Measurements from ENCODE around the gene IRF3. TPM values are rescaled to one million over a fixed set of nuclear protein-coding genes. Genes with fewer than 3 reads are reported as not detected.

Gene IRF3
- total RNA-seq, 1 donor from 2014 or later, result 149 TPM

Other genes with a start within 250 kb of the IRF3 start
- not detected in 2 replicates for gene PTH2, start 242.4 kb downstream of the IRF3 start, total RNA-seq
- not detected in 2 replicates for gene GFY, start 240.5 kb downstream of the IRF3 start, total RNA-seq
- 0.16 TPM in 1 of 2 replicates, not detected in the other for gene SLC17A7, start 224.3 kb downstream of the IRF3 start, total RNA-seq
- 124 and 126 TPM in 2 replicates for gene PIH1D1, start 214.0 kb downstream of the IRF3 start, total RNA-seq
- 23.1 and 24.5 TPM in 2 replicates for gene ALDH16A1, start 212.6 kb downstream of the IRF3 start, total RNA-seq
- gene FLT3LG, start 191.6 kb downstream of the IRF3 start, total RNA-seq, result 58.4 and 65.4 TPM in 2 replicates
- gene RPL13A, start 178.2 kb downstream of the IRF3 start, total RNA-seq, result 2,876 and 2,988 TPM in 2 replicates
- 1,890 and 1,927 TPM in 2 replicates for gene RPS11, start 169.4 kb downstream of the IRF3 start, total RNA-seq
- gene FCGRT, start 153.2 kb downstream of the IRF3 start, total RNA-seq, result 0.88 and 1.1 TPM in 2 replicates
- 2.0 and 2.1 TPM in 2 replicates for gene RCN3, start 137.9 kb downstream of the IRF3 start, total RNA-seq
- gene NOSIP, start 85.3 kb downstream of the IRF3 start, total RNA-seq, result 72.1 and 77.5 TPM in 2 replicates
- gene PRRG2, start 84.5 kb downstream of the IRF3 start, total RNA-seq, result 0.59 and 1.2 TPM in 2 replicates
- gene PRR12, start 74.7 kb downstream of the IRF3 start, total RNA-seq, result 32.3 and 34.2 TPM in 2 replicates
- 4.4 and 4.7 TPM in 2 replicates for gene RRAS, start 25.7 kb downstream of the IRF3 start, total RNA-seq
- gene SCAF1, start 23.6 kb downstream of the IRF3 start, total RNA-seq, result 75.4 and 79.7 TPM in 2 replicates
- 72.2 and 73.7 TPM in 2 replicates for gene BCL2L12, start 76 bp upstream of the IRF3 start, total RNA-seq
- 450 and 462 TPM in 2 replicates for gene PRMT1, start 11.4 kb upstream of the IRF3 start, total RNA-seq
- 6.0 and 6.9 TPM in 2 replicates for gene ADM5, start 23.7 kb upstream of the IRF3 start, total RNA-seq
- gene CPT1C, start 25.3 kb upstream of the IRF3 start, total RNA-seq, result 3.1 and 3.9 TPM in 2 replicates
- gene TSKS, start 97.4 kb upstream of the IRF3 start, total RNA-seq, result 1.3 and 2.0 TPM in 2 replicates
- 61.1 and 63.6 TPM in 2 replicates for gene AP2A1, start 101.1 kb upstream of the IRF3 start, total RNA-seq
- gene FUZ, start 147.4 kb upstream of the IRF3 start, total RNA-seq, result 14.0 and 18.8 TPM in 2 replicates
- gene MED25, start 152.4 kb upstream of the IRF3 start, total RNA-seq, result 54.2 and 54.5 TPM in 2 replicates
- 107 and 113 TPM in 2 replicates for gene PTOV1, start 185.3 kb upstream of the IRF3 start, total RNA-seq
- gene PNKP, start 201.7 kb upstream of the IRF3 start, total RNA-seq, result 138 and 141 TPM in 2 replicates
- gene AKT1S1, start 211.5 kb upstream of the IRF3 start, total RNA-seq, result 32.1 and 32.2 TPM in 2 replicates
- 38.7 and 41.8 TPM in 2 replicates for gene TBC1D17, start 211.8 kb upstream of the IRF3 start, total RNA-seq
- gene IL4I1, start 231.0 kb upstream of the IRF3 start, total RNA-seq, result 50.0 and 51.5 TPM in 2 replicates